Neuronal stem cell (in vitro differentiated cells): ENCODE data around the gene PDE2A.

Source experiments
- DNase-seq: peaks from one replicate; pipeline ENCODE4 v3.0.0-alpha.2; 2013; ENCODE audit warnings: low spot score
- H2AFZ ChIP-seq: one replicate; pipeline ENCODE4 v1.6.1; 2013; ENCODE audit warnings: mild to moderate bottlenecking, low read length, inconsistent platforms
- H2AK5ac ChIP-seq: 2 replicates; pipeline ENCODE4 v1.6.1; 2013; ENCODE audit warnings: low read depth, mild to moderate bottlenecking, inconsistent platforms, low read length, moderate library complexity, mixed read lengths
- H2BK120ac ChIP-seq: 2 replicates; pipeline ENCODE4 v1.6.1; 2013; ENCODE audit warnings: low read depth, mild to moderate bottlenecking, inconsistent platforms, low read length, moderate library complexity, mixed read lengths
- H2BK12ac ChIP-seq: one replicate; pipeline ENCODE4 v1.6.1; 2013; ENCODE audit warnings: low read length, inconsistent platforms
- H2BK15ac ChIP-seq: 2 replicates; pipeline ENCODE4 v1.6.1; 2013; ENCODE audit warnings: mild to moderate bottlenecking, low read length, inconsistent platforms, mixed read lengths
- H2BK5ac ChIP-seq: one replicate; pipeline ENCODE4 v1.6.1; 2013; ENCODE audit warnings: inconsistent platforms, mild to moderate bottlenecking, low read length, moderate library complexity
- H3K14ac ChIP-seq: one replicate; pipeline ENCODE4 v1.6.1; 2013; ENCODE audit warnings: low read length, inconsistent platforms
- H3K18ac ChIP-seq: 2 replicates; pipeline ENCODE4 v1.6.1; 2013; ENCODE audit warnings: low read length, inconsistent platforms
- H3K23ac ChIP-seq: 2 replicates; pipeline ENCODE4 v1.6.1; 2013; ENCODE audit warnings: low read depth, mild to moderate bottlenecking, mixed read lengths, low read length, inconsistent platforms; ENCODE audit not compliant: poor library complexity
- H3K27ac ChIP-seq: replicated peaks from 3 replicates; pipeline ENCODE4 v1.5.1; 2013; ENCODE audit warnings: low read length, inconsistent platforms
- H3K27me3 ChIP-seq, 3 experiments: 2 replicates each; pipeline ENCODE4 v1.6.1; 2013; ENCODE audit warnings: low read length in 3 of 3, mild to moderate bottlenecking in 2 of 3, inconsistent platforms in 1 of 3, low read depth in 1 of 3, mixed read lengths in 1 of 3, moderate library complexity in 1 of 3; ENCODE audit not compliant: control insufficient read depth in 3 of 3, insufficient read depth in 3 of 3
- H3K36me3 ChIP-seq, 2 donors: replicated peaks in 1 of 2; 2 replicates each; pipeline ENCODE4 v1.6.1; 2013; ENCODE audit warnings: low read length in 2 of 2; ENCODE audit not compliant: control insufficient read depth in 2 of 2, insufficient read depth in 2 of 2
- H3K4ac ChIP-seq: 2 replicates; pipeline ENCODE4 v1.6.1; 2013; ENCODE audit warnings: inconsistent platforms, mild to moderate bottlenecking, low read length, moderate library complexity
- H3K4me1 ChIP-seq, 2 donors: 1 replicate in 1 of 2; 2 replicates in 1 of 2; pipeline ENCODE4 v1.6.1; 2013; ENCODE audit warnings: low read length in 2 of 2, low read depth in 1 of 2; ENCODE audit not compliant: control insufficient read depth in 2 of 2, insufficient read depth in 1 of 2
- H3K4me2 ChIP-seq: one replicate; pipeline ENCODE4 v1.6.1; 2013; ENCODE audit warnings: mild to moderate bottlenecking, low read length, inconsistent platforms; ENCODE audit not compliant: insufficient read depth, poor library complexity, severe bottlenecking
- H3K4me3 ChIP-seq, 2 donors: 2 replicates each; pipeline ENCODE4 v1.5.1; 2013; ENCODE audit warnings: low read length in 2 of 2, mild to moderate bottlenecking in 2 of 2, inconsistent platforms in 1 of 2, moderate library complexity in 1 of 2
- H3K79me1 ChIP-seq: one replicate; pipeline ENCODE4 v1.6.1; 2013; ENCODE audit warnings: low read depth, mild to moderate bottlenecking, inconsistent platforms, low read length, moderate library complexity
- H3K9ac ChIP-seq: one replicate; pipeline ENCODE4 v1.6.1; 2013; ENCODE audit warnings: mild to moderate bottlenecking, low read depth, low read length, inconsistent platforms; ENCODE audit not compliant: poor library complexity
- H3K9me3 ChIP-seq, 2 donors: replicated peaks in 1 of 2; 2 replicates each; pipeline versions ENCODE3 to v1.6.1; 2013; ENCODE audit warnings: low read length in 2 of 2, mild to moderate bottlenecking in 2 of 2, inconsistent platforms in 1 of 2, low read depth in 1 of 2, mixed read lengths in 1 of 2, moderate library complexity in 1 of 2; ENCODE audit not compliant: control insufficient read depth in 2 of 2, insufficient read depth in 1 of 2
- H4K8ac ChIP-seq: one replicate; pipeline ENCODE4 v1.6.1; 2013; ENCODE audit warnings: low read depth, mild to moderate bottlenecking, inconsistent platforms, low read length, moderate library complexity
- H4K91ac ChIP-seq: one replicate; pipeline ENCODE4 v1.6.1; 2013; ENCODE audit warnings: low read length, low read depth, mild to moderate bottlenecking, inconsistent platforms; ENCODE audit not compliant: poor library complexity
- WGBS, 2 donors: extraction: QIAGEN DNeasy Blood & Tissue Kit; methylation state at CpG; one replicate each; pipeline ENCODE4 v1.1.7; 2013; ENCODE audit warnings: missing lambda C conversion rate in 2 of 2, mixed read lengths in 1 of 2; ENCODE audit not compliant: insufficient read length in 2 of 2, insufficient replicate concordance in 1 of 2; ENCODE audit errors: extremely low coverage in 2 of 2; 5-methylcytosine and 5-hydroxymethylcytosine counted together

Gene PDE2A

DNA sequence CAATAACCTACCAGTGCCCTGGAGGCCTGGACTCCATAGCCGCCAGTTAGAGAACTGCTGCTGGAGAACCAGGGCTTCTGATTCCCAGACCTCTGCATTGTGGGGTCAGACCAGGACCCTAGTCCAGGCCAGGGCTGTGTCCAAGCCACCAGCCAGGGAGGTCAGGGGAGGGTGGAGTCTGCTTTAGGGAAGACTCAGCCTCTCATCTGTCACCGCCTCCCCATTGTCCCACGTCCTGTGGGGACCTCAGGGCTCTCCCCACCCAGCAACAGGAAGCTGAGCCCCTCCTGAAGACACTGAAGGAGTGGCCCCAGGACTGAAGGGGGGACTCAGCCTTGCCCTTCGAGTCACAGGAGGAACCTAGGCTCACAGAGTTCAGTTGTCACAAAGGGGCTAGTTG is 41.2 kb downstream of the PDE2A start:
- WGBS, 2 donors: no CpG with 5 or more reads among the region's 4 CpGs
- H3K4me2 ChIP-seq: no peak overlapping the region
- H2AK5ac ChIP-seq: peak overlapping the region; percentile 47
- no peak overlapping the region for H3K4me3 ChIP-seq
- H3K9me3 ChIP-seq: peaks cover 0 to 3% of the 10 kb centered on the region in 2 donors
- no peak overlapping the region for H3K9ac ChIP-seq
- H3K27me3 ChIP-seq: peaks cover 0 to 61% (median 0%) of the 10 kb centered on the region in 3 experiments
- H4K91ac ChIP-seq: no peak overlapping the region
- no peak overlapping the region for H2BK120ac ChIP-seq
- H3K18ac ChIP-seq: peak overlapping the region; percentile 42
- H3K79me1 ChIP-seq: no peaks in the 10 kb centered on the region
- H3K4me1 ChIP-seq: peaks cover 4 to 5% of the 10 kb centered on the region in 2 donors
- no peak overlapping the region for H2BK5ac ChIP-seq
- no peak overlapping the region for H3K23ac ChIP-seq
- no peak overlapping the region for H3K4ac ChIP-seq
- H3K27ac ChIP-seq: no peak overlapping the region
- H2AFZ ChIP-seq: no peak overlapping the region
- H2BK12ac ChIP-seq: no peak overlapping the region
- no peak for DNase-seq
- no peak overlapping the region for H4K8ac ChIP-seq
- peak overlapping the region; percentile 28 for H2BK15ac ChIP-seq
- H3K14ac ChIP-seq: no peak overlapping the region
- H3K36me3 ChIP-seq: no peaks in the 10 kb centered on the region

DNA sequence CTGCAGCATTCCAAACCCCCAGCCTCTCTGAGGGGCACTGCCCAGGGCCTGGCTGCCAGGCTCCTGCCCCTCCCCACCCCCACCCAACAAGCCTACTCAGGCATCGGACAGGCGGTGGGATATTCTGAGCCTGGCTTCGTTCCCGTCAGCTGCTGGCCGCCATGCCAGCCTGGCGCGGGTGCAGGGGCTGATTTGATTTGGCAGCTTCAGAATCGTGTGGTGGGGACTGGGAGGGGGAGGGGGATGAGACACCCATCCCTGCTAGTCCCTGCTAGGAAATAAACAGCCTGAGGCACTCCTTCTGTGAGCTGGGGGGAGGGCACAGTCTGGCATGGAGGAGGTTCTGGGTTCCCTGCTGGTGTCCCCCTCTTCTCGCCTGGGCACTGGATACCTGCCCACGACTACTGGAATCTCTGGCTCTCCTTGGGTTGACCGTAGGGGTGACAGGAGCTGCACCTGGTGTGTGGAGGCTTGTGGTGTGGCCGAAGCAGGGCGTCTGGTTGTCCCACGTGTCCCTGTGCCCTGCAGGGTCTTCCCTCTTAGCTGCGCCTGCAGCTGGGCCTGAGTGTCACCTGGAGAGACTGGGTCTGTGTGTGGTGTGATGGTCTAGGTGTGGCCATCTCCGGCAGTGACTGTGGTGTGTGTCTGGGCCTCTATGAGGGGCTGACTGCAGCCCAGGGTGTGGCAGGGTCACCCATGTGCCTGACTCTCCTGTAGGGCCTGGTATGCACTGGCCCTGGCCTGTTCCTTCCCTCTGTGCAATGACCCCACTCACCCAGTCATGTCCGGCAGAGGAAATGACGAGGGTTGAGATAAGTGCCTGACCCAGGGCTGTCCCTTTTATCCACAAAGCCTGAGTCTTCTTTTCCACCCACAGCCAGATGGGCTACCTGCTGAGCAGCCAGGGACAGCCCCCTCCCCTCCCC is 42.2 kb downstream of the PDE2A start:
- peak overlapping the region; percentile 40 for H2AFZ ChIP-seq
- peak overlapping the region; percentile 69 for H2BK15ac ChIP-seq
- H3K18ac ChIP-seq: peak overlapping the region; percentile 6
- H3K79me1 ChIP-seq: no peaks in the 10 kb centered on the region
- H3K4ac ChIP-seq: no peak overlapping the region
- H3K23ac ChIP-seq: peak overlapping the region; percentile 28
- no peak for DNase-seq
- H2AK5ac ChIP-seq: peak overlapping the region; percentile 71
- peak overlapping the region; percentile 84 for H2BK5ac ChIP-seq
- no peak overlapping the region for H3K4me2 ChIP-seq
- no peak overlapping the region for H2BK12ac ChIP-seq
- peaks cover 0 to 64% (median 0%) of the 10 kb centered on the region in 3 experiments for H3K27me3 ChIP-seq
- H2BK120ac ChIP-seq: peak overlapping the region; percentile 68
- H3K4me3 ChIP-seq: no peak overlapping the region
- peaks cover 0 to 3% of the 10 kb centered on the region in 2 donors for H3K9me3 ChIP-seq
- no CpG with 5 or more reads among the region's 18 CpGs for WGBS, 2 donors
- no peak overlapping the region for H4K8ac ChIP-seq
- no peak overlapping the region for H4K91ac ChIP-seq
- H3K36me3 ChIP-seq: no peaks in the 10 kb centered on the region
- no peak overlapping the region for H3K14ac ChIP-seq
- peaks cover 4 to 5% of the 10 kb centered on the region in 2 donors for H3K4me1 ChIP-seq
- H3K9ac ChIP-seq: peak overlapping the region; percentile 24
- H3K27ac ChIP-seq: no peak overlapping the region

DNA sequence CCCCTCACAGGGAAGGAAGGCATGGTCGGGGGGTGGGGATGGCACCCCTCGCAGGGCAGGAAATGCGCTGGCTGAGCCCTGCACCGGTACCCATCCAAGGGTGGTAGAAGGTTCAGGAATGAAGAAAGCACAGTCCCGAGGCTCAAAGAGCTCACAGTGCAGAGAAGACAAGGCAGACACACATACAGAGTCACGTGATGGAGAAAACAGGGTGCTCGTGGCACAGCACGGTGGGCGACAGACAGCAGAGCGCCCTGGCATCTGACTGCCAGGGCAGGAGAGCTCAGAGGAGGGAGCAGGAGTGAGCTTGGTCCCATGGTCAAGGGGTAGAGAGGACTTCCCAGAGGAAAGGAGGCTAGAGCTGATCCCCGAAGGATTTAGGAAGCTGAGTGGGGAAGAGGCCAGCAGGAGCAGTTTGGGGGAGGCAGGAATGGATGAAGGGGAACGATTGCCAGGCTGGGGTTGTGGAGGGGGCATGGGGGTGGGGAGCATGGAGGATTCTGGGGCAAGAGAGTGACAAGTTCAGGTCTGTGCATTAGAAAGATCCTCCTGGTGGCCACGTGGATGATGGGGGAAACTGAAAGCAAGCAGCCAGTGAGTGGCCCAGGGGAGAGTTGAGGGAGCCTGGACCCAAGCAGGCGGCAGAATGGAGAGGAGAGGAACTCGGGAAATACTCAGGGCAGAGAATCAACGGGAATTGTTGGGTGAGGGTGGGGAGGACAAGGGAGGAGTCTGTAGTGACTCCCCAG is 43.9 kb downstream of the PDE2A start:
- Histone ChIP-seq H2AFZ (no peak overlapping the region), H2AK5ac (no peak overlapping the region), H3K18ac (peak overlapping the region; percentile 77), H3K27me3 (peaks cover 0 to 66% (median 0%) of the 10 kb centered on the region in 3 experiments), H3K36me3 (no peaks in the 10 kb centered on the region), H4K91ac (no peak overlapping the region), H3K9me3 (peaks cover 0 to 3% of the 10 kb centered on the region in 2 donors), H2BK120ac (no peak overlapping the region), H3K79me1 (no peaks in the 10 kb centered on the region), H3K23ac (peak overlapping the region; percentile 77), H3K4me2 (no peak overlapping the region), H2BK12ac (no peak overlapping the region), H3K14ac (no peak overlapping the region), H2BK5ac (no peak overlapping the region), H3K4me3 (no peak overlapping the region), H3K9ac (no peak overlapping the region), H3K27ac (no peak overlapping the region), H2BK15ac (peak overlapping the region; percentile 44), H3K4me1 (peaks cover 6 to 7% of the 10 kb centered on the region in 2 donors), H3K4ac (no peak overlapping the region), H4K8ac (no peak overlapping the region)
- no peak for DNase-seq
- WGBS, 2 donors: no CpG with 5 or more reads among the region's 16 CpGs

DNA sequence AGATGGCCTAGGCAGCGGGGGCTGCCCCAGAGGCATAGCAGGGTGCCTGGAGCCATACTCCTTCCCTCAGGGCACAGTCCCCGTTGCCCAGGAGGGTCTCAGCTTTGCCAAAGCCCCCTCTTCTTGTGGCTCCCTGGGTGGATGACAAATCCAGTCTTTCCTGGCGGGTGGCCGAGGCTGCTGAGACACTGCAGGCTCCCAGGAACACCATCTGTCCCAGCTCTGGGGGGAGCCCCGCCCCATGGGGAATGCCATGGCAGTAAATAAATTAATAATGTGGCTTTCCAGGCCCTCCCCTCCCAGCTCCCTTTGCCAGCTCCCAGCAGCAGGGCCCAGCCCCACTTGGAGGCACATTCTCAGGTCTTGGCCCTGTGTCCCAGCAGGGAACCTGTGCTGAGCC is 45.0 kb downstream of the PDE2A start:
- Histone ChIP-seq H3K27me3 (peaks cover 0 to 65% (median 0%) of the 10 kb centered on the region in 3 experiments), H3K23ac (no peak overlapping the region), H3K4me3 (no peak overlapping the region), H3K4me2 (no peak overlapping the region), H3K14ac (no peak overlapping the region), H3K27ac (no peak overlapping the region), H4K91ac (no peak overlapping the region), H2BK5ac (no peak overlapping the region), H3K4ac (no peak overlapping the region), H4K8ac (no peak overlapping the region), H3K4me1 (peaks cover 6 to 7% of the 10 kb centered on the region in 2 donors), H2AFZ (no peak overlapping the region), H2AK5ac (no peak overlapping the region), H2BK120ac (no peak overlapping the region), H2BK12ac (no peak overlapping the region), H3K18ac (peak overlapping the region; percentile 55), H3K9me3 (peaks cover 0 to 3% of the 10 kb centered on the region in 2 donors), H3K36me3 (no peaks in the 10 kb centered on the region), H2BK15ac (no peak overlapping the region), H3K9ac (peak overlapping the region; percentile 45), H3K79me1 (no peaks in the 10 kb centered on the region)
- no CpG with 5 or more reads among the region's 5 CpGs for WGBS, 2 donors
- DNase-seq: no peak
